Tibial nerve (tissue), 4 donors: Measurements from ENCODE around the gene VTI1A.

Experiments
- EP300 ChIP-seq, 2 donors: sonication (generic); formaldehyde crosslinking; IDR thresholded peaks; one replicate each; pipeline ENCODE4 v1.6.1; 2017; ENCODE audit warnings: antibody characterized with exemption in 2 of 2, mild to moderate bottlenecking in 1 of 2
- POLR2A ChIP-seq, 2 donors: fragments of 450-650 bp; IDR thresholded peaks; one replicate each; pipeline ENCODE4 v1.6.1; 2017; ENCODE audit warnings: antibody characterized with exemption in 2 of 2, mild to moderate bottlenecking in 2 of 2, moderate library complexity in 2 of 2
- TF ChIP-seq, protein P1 (sequence below), 5 experiments: fragments of 200-600 bp in 3 of 5; fragments of 450-650 bp in 2 of 5; sonication (generic) in 3 of 5; IDR thresholded peaks; one replicate each; pipeline ENCODE4 v1.5.1; 2016 to 2019; ENCODE audit warnings: antibody characterized with exemption in 5 of 5, mild to moderate bottlenecking in 3 of 5, moderate library complexity in 2 of 5

DNA sequence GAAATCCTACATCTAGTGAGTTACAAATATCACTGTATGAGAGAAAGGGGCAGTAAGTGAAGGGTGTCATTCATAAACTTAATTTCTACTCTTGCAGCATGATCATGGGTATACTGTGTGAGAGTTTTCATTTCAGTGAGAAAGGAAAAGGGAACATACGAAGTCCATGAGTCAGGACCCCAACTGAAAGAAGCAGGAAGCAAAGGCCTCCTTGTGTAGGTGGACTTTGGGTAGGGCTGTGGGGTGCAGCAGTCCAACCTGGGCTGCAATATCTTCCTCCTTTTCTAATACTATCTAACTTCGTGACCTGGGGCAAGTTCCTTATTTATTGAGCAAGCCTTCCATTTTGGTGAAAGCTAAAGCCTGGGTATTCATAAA, 254.9 kb downstream of the VTI1A start:
- TF ChIP-seq POLR2A (IDR thresholded peaks at IDR 0.05) (no peak), EP300 (IDR thresholded peaks at IDR 0.05) (no peak)
- TF ChIP-seq, protein P1, sequence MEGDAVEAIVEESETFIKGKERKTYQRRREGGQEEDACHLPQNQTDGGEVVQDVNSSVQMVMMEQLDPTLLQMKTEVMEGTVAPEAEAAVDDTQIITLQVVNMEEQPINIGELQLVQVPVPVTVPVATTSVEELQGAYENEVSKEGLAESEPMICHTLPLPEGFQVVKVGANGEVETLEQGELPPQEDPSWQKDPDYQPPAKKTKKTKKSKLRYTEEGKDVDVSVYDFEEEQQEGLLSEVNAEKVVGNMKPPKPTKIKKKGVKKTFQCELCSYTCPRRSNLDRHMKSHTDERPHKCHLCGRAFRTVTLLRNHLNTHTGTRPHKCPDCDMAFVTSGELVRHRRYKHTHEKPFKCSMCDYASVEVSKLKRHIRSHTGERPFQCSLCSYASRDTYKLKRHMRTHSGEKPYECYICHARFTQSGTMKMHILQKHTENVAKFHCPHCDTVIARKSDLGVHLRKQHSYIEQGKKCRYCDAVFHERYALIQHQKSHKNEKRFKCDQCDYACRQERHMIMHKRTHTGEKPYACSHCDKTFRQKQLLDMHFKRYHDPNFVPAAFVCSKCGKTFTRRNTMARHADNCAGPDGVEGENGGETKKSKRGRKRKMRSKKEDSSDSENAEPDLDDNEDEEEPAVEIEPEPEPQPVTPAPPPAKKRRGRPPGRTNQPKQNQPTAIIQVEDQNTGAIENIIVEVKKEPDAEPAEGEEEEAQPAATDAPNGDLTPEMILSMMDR (IDR thresholded peaks at IDR 0.05) = no peak
